HG02763 (cell line): ENCODE measurements around the gene DNAH2.

Experiments used
- ATAC-seq: cut with Tn5 transposase; IDR thresholded peaks from one replicate; pipeline ENCODE4 v1.9.1; 2021; ENCODE audit warnings: mild to moderate bottlenecking, moderate library complexity; ENCODE audit not compliant: unreplicated experiment

The DNAH2 gene

GRCh38 chr17:7818746-7819645 is 101.5 kb downstream of the DNAH2 start:
- ATAC-seq: no peak

- ATAC-seq: no peak
These were observed 102.7 kb downstream of the DNAH2 start for GRCh38 chr17:7820231-7820630.

GRCh38 chr17:7822126-7822525 is 104.6 kb downstream of the DNAH2 start:
- no peak for ATAC-seq

GRCh38 chr17:7823581-7824001 is 106.0 kb downstream of the DNAH2 start:
- ATAC-seq: no peak

- ATAC-seq: no peak
These were observed 106.7 kb downstream of the DNAH2 start for GRCh38 chr17:7824021-7824924.

- ATAC-seq: no peak
These were observed 107.9 kb downstream of the DNAH2 start for GRCh38 chr17:7825206-7825990.

- no peak for ATAC-seq
These were observed 113.1 kb downstream of the DNAH2 start for GRCh38 chr17:7830616-7831015.

- ATAC-seq: no peak
These were observed 113.7 kb downstream of the DNAH2 start for GRCh38 chr17:7831233-7831632.

- ATAC-seq: no peak
These were observed 114.9 kb downstream of the DNAH2 start for GRCh38 chr17:7832431-7832830.

- no peak for ATAC-seq
These were observed 115.7 kb downstream of the DNAH2 start for GRCh38 chr17:7833011-7833794.

- ATAC-seq: no peak
These were observed 116.4 kb downstream of the DNAH2 start, which contains the start of gene KDM6B for GRCh38 chr17:7833795-7834541. KDM6B (plus strand) TSS chr17:7834217; CDS start chr17:7845555, 11,338 bp downstream.

- no peak for ATAC-seq
These were observed 117.0 kb downstream of the DNAH2 start for GRCh38 chr17:7834542-7834956.

GRCh38 chr17:7834957-7835813 is 117.6 kb downstream of the DNAH2 start:
- peak; percentile 53 for ATAC-seq

- ATAC-seq: no peak
These were observed 118.5 kb downstream of the DNAH2 start for GRCh38 chr17:7835814-7836595.

GRCh38 chr17:7836596-7837407 is 119.3 kb downstream of the DNAH2 start:
- ATAC-seq: no peak

- no peak for ATAC-seq
These were observed 120.0 kb downstream of the DNAH2 start for GRCh38 chr17:7837408-7838088.
